Stimulated activated CD8-positive, alpha-beta memory T cell treated with anti-CD3 and anti-CD28 coated beads, Interleukin-4, amount 100 ng/mL, for 24 hours (primary cell): ENCODE results near the gene RAP2B.

Experiments
- DNase-seq: peaks from one replicate; pipeline ENCODE4 v3.0.0-alpha.2; 2020; ENCODE audit warnings: low read depth

The RAP2B gene

DNA sequence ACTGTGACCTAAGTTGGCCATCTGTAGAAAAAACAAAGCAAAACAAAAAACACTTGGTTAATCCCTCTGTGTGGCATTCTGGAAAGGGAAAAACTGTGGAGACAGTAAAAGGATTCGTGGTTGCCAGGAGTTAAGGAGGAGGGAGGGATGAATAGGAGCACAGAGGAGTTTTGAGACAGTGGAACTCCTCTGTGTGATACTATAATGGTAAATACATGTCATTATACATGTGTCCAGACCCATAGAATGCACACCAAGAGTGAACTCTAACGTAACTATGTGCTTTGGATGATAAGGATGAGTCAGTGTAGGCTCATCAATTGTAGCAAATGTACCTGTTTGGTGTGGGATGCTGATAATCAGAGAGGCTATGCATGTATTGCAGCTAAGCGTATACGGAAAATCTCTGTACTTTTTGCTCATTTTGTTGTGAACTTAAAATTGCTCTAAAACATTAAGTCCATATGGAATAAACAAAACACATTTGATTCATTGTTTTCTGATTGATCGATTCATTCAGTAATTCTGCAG is 33.4 kb downstream of the RAP2B start:
- DNase-seq, result no peak

DNA sequence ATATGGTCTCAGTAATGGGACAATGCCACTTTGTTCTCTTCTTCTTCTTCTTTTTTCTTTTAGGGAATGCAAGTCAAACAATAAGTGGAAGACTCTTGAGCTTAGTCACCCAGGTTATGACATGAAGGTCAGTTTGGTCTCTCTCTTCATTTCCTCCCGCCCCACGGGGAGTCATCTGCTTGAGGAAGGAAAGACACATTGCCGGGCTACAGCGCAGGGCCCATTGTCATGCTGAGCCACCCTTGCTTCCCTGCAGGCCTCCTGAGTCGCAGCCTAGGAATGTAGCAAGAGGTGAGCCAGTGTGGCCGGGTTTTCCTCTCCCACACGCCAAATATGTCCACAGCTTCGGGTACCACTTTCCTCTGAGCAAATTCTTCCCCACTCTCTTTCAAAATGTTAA is 47.6 kb downstream of the RAP2B start:
- no peak for DNase-seq

DNA sequence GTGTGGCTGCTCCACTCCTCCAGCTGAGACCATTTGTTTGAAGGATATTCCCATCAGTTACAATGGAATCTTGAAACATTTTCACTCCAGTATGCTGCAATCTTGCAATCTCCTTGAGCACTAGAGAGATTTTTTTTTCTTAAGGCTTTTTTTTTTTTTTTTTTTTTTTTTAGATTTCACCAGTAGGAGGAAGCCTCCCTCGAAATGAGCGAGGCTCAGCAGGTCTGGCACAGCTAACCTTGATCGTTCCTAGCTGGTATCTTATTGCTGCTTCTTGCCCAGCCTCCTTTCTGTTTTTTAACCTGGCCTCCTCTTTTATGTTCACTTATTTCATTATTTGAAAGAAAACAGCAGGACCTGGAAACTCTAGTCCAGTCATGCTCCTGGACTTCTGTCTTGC is 48.1 kb downstream of the RAP2B start:
- DNase-seq, result no peak

DNA sequence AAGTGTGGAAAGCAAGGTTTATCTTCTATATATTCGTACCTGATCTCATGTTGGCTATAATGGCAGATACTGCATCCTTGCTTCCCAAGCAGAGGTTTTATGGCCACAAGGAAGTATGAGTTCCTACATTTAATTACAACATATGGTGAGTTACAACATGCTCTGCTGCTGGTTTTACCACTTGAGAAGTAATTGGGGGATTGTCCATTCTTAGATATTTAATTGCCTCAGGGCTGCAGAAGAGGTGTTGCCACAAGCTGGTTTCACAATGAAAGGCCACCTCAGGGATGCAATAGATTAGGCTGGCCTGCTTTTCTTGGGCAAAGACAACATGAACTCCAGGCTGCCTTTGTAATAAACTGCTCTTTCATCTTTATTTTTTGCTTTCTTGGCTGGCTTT is 48.6 kb downstream of the RAP2B start:
- no peak for DNase-seq

- no peak for DNase-seq
Observed at GRCh38 chr3:153215497-153215896, 53.5 kb downstream of the RAP2B start.

DNA sequence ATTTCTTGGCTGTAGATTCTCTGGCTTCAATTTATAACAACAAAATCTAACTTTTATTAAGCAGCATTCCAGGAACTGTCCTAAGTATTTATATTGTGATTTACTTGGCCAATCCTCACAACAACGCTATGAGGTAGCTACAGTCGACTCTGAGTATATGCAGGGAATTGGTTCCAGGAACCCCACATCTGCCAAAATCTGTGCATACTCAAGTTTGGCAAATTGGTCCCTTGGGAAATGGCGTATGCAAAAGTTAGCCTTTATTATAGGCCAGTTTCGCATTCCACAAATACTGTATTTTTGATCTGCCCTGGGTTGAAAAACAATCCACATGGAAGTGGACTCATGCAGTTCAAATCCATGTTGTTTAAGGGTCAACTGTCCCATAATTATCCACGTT is 53.9 kb downstream of the RAP2B start:
- no peak for DNase-seq

DNA sequence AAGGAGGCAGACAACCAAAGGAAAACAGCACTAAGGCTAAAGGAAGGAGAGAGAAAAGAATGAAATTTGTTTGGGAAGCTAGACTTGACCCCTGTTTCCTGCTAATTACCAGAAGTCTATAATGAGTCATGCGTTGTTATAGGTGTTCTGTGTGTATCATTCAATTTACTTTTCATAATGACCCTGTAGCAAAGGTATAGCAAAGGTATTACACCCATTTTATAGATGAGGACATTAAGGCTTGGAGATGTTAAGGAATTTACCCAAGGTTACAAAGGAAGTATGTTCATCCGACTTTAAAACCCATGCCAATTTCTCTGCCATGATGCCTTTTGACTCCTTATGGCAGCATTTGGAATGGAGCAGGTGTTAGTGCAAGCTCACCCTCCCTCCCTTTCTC is 54.9 kb downstream of the RAP2B start:
- no peak for DNase-seq

DNA sequence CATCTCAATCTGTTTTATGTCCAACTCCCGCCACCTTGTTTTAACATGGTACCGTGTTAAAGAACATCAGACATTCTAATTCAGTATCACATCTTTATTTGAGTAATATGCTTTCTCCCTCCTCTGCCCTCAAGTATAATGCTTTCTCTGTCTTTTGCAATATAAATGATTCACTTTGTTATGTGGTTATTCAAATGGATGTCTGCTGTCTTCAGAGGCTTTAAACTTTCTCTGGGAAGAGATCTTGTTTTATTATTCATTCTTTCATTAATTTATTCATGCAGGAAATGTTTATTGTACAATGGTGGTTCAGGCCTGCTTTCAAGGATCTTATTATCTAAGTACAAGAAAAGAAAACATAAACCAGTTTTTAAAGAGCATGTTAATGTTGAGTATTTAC is 57.1 kb downstream of the RAP2B start:
- no peak for DNase-seq
